ENCODE measurements around the gene NIN.

NIN gene

DNA sequence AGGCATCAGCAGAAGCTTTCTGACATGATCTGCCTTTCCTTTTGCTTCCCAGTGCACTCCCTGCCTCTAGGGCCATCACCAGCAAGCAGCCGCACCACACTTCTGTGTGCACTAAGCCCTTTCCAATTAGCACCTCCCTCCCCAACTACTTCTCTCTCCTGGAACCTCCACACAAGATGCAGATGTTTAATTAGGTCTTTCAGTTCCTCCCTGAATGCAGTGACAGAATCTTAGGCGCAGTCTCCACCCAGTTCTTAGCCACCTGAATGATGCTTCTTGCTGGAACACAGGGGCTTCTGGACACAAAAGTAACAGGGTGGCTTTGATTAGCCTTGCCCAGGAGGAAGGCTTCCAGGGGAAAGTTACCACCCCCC lies 32.9 kb downstream of the NIN start:
- H3K9ac ChIP-seq (ENCODE audit: low read length) = no peak overlapping the region
- peaks cover 25% of the 10 kb centered on the region; the same call in 1 of the 2 replicates for H3K79me2 ChIP-seq (ENCODE audit: insufficient read depth, low read length)
- H3K4me2 ChIP-seq (ENCODE audit: low read length) = no peak overlapping the region
- no peaks in the 10 kb centered on the region for H3K27me3 ChIP-seq (ENCODE audit: insufficient read depth, low read length)
- H2AFZ ChIP-seq (ENCODE audit: low read length) = no peak overlapping the region
- peaks cover 49% of the 10 kb centered on the region for H3K4me1 ChIP-seq (ENCODE audit: insufficient read depth, low read length, severe bottlenecking)
- H3K9me2 ChIP-seq (ENCODE audit: low read depth, low read length) = no peaks in the 10 kb centered on the region
- H3K4me3 ChIP-seq (ENCODE audit: low read depth, low read length, poor library complexity, severe bottlenecking) = no peak overlapping the region
- peaks cover 41% of the 10 kb centered on the region for H3K36me3 ChIP-seq (ENCODE audit: insufficient read depth, low read length)
- H4K20me1 ChIP-seq (ENCODE audit: insufficient read depth, low read length) = no peaks in the 10 kb centered on the region
- H3K27ac ChIP-seq (ENCODE audit: low read depth, low read length, poor library complexity, severe bottlenecking) = peak overlapping the region; percentile 25
- no peaks in the 10 kb centered on the region for H3F3A ChIP-seq (ENCODE audit: insufficient read depth, low read length)
- H3K9me3 ChIP-seq (ENCODE audit: low read length) = no peaks in the 10 kb centered on the region
- TF ChIP-seq, protein P1, sequence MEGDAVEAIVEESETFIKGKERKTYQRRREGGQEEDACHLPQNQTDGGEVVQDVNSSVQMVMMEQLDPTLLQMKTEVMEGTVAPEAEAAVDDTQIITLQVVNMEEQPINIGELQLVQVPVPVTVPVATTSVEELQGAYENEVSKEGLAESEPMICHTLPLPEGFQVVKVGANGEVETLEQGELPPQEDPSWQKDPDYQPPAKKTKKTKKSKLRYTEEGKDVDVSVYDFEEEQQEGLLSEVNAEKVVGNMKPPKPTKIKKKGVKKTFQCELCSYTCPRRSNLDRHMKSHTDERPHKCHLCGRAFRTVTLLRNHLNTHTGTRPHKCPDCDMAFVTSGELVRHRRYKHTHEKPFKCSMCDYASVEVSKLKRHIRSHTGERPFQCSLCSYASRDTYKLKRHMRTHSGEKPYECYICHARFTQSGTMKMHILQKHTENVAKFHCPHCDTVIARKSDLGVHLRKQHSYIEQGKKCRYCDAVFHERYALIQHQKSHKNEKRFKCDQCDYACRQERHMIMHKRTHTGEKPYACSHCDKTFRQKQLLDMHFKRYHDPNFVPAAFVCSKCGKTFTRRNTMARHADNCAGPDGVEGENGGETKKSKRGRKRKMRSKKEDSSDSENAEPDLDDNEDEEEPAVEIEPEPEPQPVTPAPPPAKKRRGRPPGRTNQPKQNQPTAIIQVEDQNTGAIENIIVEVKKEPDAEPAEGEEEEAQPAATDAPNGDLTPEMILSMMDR (IDR thresholded peaks at IDR 0.05; ENCODE audit: low read length) = no peak
- no peak for TF ChIP-seq EZH2 (IDR thresholded peaks at IDR 0.05; ENCODE audit: borderline replicate concordance, low read length)

- peaks cover 54% of the 10 kb centered on the region for H3K4me1 ChIP-seq (ENCODE audit: insufficient read depth, low read length, severe bottlenecking)
- no peaks in the 10 kb centered on the region for H3K9me3 ChIP-seq (ENCODE audit: low read length)
- TF ChIP-seq EZH2 (IDR thresholded peaks at IDR 0.05; ENCODE audit: borderline replicate concordance, low read length) = no peak
- TF ChIP-seq, protein P1 (IDR thresholded peaks at IDR 0.05; ENCODE audit: low read length) = no peak
- no peaks in the 10 kb centered on the region for H3F3A ChIP-seq (ENCODE audit: insufficient read depth, low read length)
- H3K79me2 ChIP-seq (ENCODE audit: insufficient read depth, low read length) = peaks cover 25% of the 10 kb centered on the region; the same call in 1 of the 2 replicates
- H4K20me1 ChIP-seq (ENCODE audit: insufficient read depth, low read length) = no peaks in the 10 kb centered on the region
- H3K9me2 ChIP-seq (ENCODE audit: low read depth, low read length) = no peaks in the 10 kb centered on the region
- no peak overlapping the region for H3K27ac ChIP-seq (ENCODE audit: low read depth, low read length, poor library complexity, severe bottlenecking)
- peaks cover 42% of the 10 kb centered on the region for H3K36me3 ChIP-seq (ENCODE audit: insufficient read depth, low read length)
- no peak overlapping the region for H3K4me2 ChIP-seq (ENCODE audit: low read length)
- no peak overlapping the region for H2AFZ ChIP-seq (ENCODE audit: low read length)
- no peak overlapping the region for H3K4me3 ChIP-seq (ENCODE audit: low read depth, low read length, poor library complexity, severe bottlenecking)
- no peaks in the 10 kb centered on the region for H3K27me3 ChIP-seq (ENCODE audit: insufficient read depth, low read length)
- H3K9ac ChIP-seq (ENCODE audit: low read length) = no peak overlapping the region
Measured at GRCh38 chr14:50797250-50798047, 33.5 kb downstream of the NIN start.

GRCh38 chr14:50796390-50796789 lies 34.6 kb downstream of the NIN start:
- no peaks in the 10 kb centered on the region for H3K27me3 ChIP-seq (ENCODE audit: insufficient read depth, low read length)
- H3K4me1 ChIP-seq (ENCODE audit: insufficient read depth, low read length, severe bottlenecking) = peaks cover 65% of the 10 kb centered on the region
- no peak overlapping the region; the same call in 1 of the 2 replicates for H3K4me2 ChIP-seq (ENCODE audit: low read length)
- H4K20me1 ChIP-seq (ENCODE audit: insufficient read depth, low read length) = no peaks in the 10 kb centered on the region
- H3K9ac ChIP-seq (ENCODE audit: low read length) = no peak overlapping the region
- peaks cover 25% of the 10 kb centered on the region; the same call in 1 of the 2 replicates for H3K79me2 ChIP-seq (ENCODE audit: insufficient read depth, low read length)
- H3K4me3 ChIP-seq (ENCODE audit: low read depth, low read length, poor library complexity, severe bottlenecking) = no peak overlapping the region
- no peaks in the 10 kb centered on the region for H3K9me2 ChIP-seq (ENCODE audit: low read depth, low read length)
- 0 out of 2 replicates have a peak, but pooled peaks cover under 1% of the 10 kb centered on the region for H3F3A ChIP-seq (ENCODE audit: insufficient read depth, low read length)
- no peaks in the 10 kb centered on the region for H3K9me3 ChIP-seq (ENCODE audit: low read length)
- H2AFZ ChIP-seq (ENCODE audit: low read length) = no peak overlapping the region
- peaks cover 44% of the 10 kb centered on the region for H3K36me3 ChIP-seq (ENCODE audit: insufficient read depth, low read length)
- no peak for TF ChIP-seq EZH2 (IDR thresholded peaks at IDR 0.05; ENCODE audit: borderline replicate concordance, low read length)
- TF ChIP-seq, protein P1 (IDR thresholded peaks at IDR 0.05; ENCODE audit: low read length) = no peak
- H3K27ac ChIP-seq (ENCODE audit: low read depth, low read length, poor library complexity, severe bottlenecking) = no peak overlapping the region

All from OCI-LY1 (cell line).